Activated T-helper 1 cell treated with anti-CD3 and anti-CD28 coated beads, Interleukin-12 subunit alpha, Interleukin-12 subunit beta, Interleukin-2, Interleukin-4 antibody, amounts not matched to agents 30 ng/mL and 10 ng/mL and 1 ng/mL, durations not matched to agents 14 hours and 24 hours and 36 hours (primary cell): ENCODE measurements around the gene SPOP. TPM values are rescaled to one million over a fixed set of nuclear protein-coding genes. Genes with fewer than 3 reads are reported as not detected.
"Not testable (repeated sequence)": the region's sequence is repeated elsewhere in the genome, so short reads cannot be mapped to it uniquely, and the experiment has no call there.

Experiments used
- DNase-seq: peaks from one replicate; pipeline ENCODE4 v3.0.0; 2021; ENCODE audit warnings: low spot score
- H3K27ac Mint-ChIP-seq: one replicate; pipeline ENCODE4 v1.8.0; 2021; ENCODE audit warnings: mild to moderate bottlenecking, mixed read lengths
- H3K27me3 Mint-ChIP-seq: one replicate; pipeline ENCODE4 v1.8.0; 2022; ENCODE audit warnings: mild to moderate bottlenecking, moderate library complexity, mixed read lengths; ENCODE audit not compliant: insufficient read depth
- H3K36me3 Mint-ChIP-seq: one replicate; pipeline ENCODE4 v1.8.0; 2021; ENCODE audit warnings: low read depth, mixed read lengths
- H3K4me1 Mint-ChIP-seq: one replicate; pipeline ENCODE4 v1.8.0; 2021; ENCODE audit warnings: low read depth, mixed read lengths
- H3K4me3 Mint-ChIP-seq: one replicate; pipeline ENCODE4 v1.8.0; 2021; ENCODE audit warnings: mild to moderate bottlenecking, moderate library complexity, mixed read lengths
- H3K9me3 Mint-ChIP-seq: one replicate; pipeline ENCODE4 v1.8.0; 2021; ENCODE audit warnings: mixed read lengths
- intact Hi-C: fragments of 100-400 bp; cut with micrococcal nuclease; formaldehyde crosslinking; loops from one replicate; pipeline ENCODE4 v1.15.1; 2024
- total RNA-seq: library from RNA; stranded (reverse); gene quantifications from 2 replicates; pipeline ENCODE4 v1.2.3, GENCODE V29; 2022

Gene SPOP
- total RNA-seq, 1 donor from 2014 or later = 61.9 TPM

- Mint-ChIP-seq H3K4me1 (peaks cover 42% of the 10 kb centered on the region), H3K4me3 (no peak overlapping the region), H3K27ac (no peak overlapping the region), H3K9me3 (no peaks in the 10 kb centered on the region), H3K27me3 (no peaks in the 10 kb centered on the region), H3K36me3 (peaks cover 8% of the 10 kb centered on the region)
- intact Hi-C loops = no loop called here
- no peak for DNase-seq
Measured at GRCh38 chr17:49691677-49692191, 13.8 kb upstream of the SPOP start.

- DNase-seq = no peak
- H3K4me3 Mint-ChIP-seq = no peak overlapping the region
- intact Hi-C loops = no loop called here
- H3K36me3 Mint-ChIP-seq = peaks cover 9% of the 10 kb centered on the region
- no peaks in the 10 kb centered on the region for H3K9me3 Mint-ChIP-seq
- H3K4me1 Mint-ChIP-seq = peaks cover 40% of the 10 kb centered on the region
- H3K27ac Mint-ChIP-seq = no peak overlapping the region
- H3K27me3 Mint-ChIP-seq = no peaks in the 10 kb centered on the region
Measured at GRCh38 chr17:49691086-49691676, 13.3 kb upstream of the SPOP start.

GRCh38 chr17:49690256-49690655 is 12.4 kb upstream of the SPOP start:
- Mint-ChIP-seq H3K9me3 (no peaks in the 10 kb centered on the region), H3K27me3 (no peaks in the 10 kb centered on the region), H3K4me1 (peaks cover 31% of the 10 kb centered on the region), H3K4me3 (no peak overlapping the region), H3K36me3 (peaks cover 9% of the 10 kb centered on the region), H3K27ac (no peak overlapping the region)
- intact Hi-C loops = no loop called here
- no peak for DNase-seq

GRCh38 chr17:49688848-49689247 is 11.0 kb upstream of the SPOP start:
- Mint-ChIP-seq H3K27me3 (no peaks in the 10 kb centered on the region), H3K36me3 (peaks cover 9% of the 10 kb centered on the region), H3K4me1 (peaks cover 25% of the 10 kb centered on the region), H3K4me3 (peak overlapping the region; percentile 32), H3K9me3 (no peaks in the 10 kb centered on the region), H3K27ac (peak overlapping the region; percentile 90)
- no peak for DNase-seq
- intact Hi-C loops = loop anchor here (1.0 kb wide), 1 partner anchor 11 kb away; the partner anchor contains the start of gene SPOP

- Mint-ChIP-seq H3K36me3 (peaks cover 8% of the 10 kb centered on the region), H3K27ac (peak overlapping the region; percentile 91), H3K4me1 (peaks cover 25% of the 10 kb centered on the region), H3K4me3 (peak overlapping the region; percentile 31), H3K9me3 (no peaks in the 10 kb centered on the region), H3K27me3 (no peaks in the 10 kb centered on the region)
- no peak for DNase-seq
- intact Hi-C loops = loop anchor here (1.0 kb wide), 1 partner anchor 10 kb away; the partner anchor contains the start of gene SPOP
Measured at GRCh38 chr17:49687878-49688491, 10.1 kb upstream of the SPOP start.

GRCh38 chr17:49681106-49681979 is 3.4 kb upstream of the SPOP start:
- H3K36me3 Mint-ChIP-seq = peaks cover 4% of the 10 kb centered on the region
- H3K4me3 Mint-ChIP-seq = no peak overlapping the region
- intact Hi-C loops = no loop called here
- H3K9me3 Mint-ChIP-seq = no peaks in the 10 kb centered on the region
- DNase-seq = no peak
- peaks cover 5% of the 10 kb centered on the region for H3K27me3 Mint-ChIP-seq
- peaks cover 17% of the 10 kb centered on the region for H3K4me1 Mint-ChIP-seq
- H3K27ac Mint-ChIP-seq = no peak overlapping the region

GRCh38 chr17:49680314-49680713 is 2.4 kb upstream of the SPOP start:
- intact Hi-C loops = no loop called here
- Mint-ChIP-seq H3K36me3 (peaks cover 7% of the 10 kb centered on the region), H3K4me1 (peaks cover 27% of the 10 kb centered on the region), H3K27ac (no peak overlapping the region), H3K4me3 (no peak overlapping the region), H3K27me3 (peaks cover 5% of the 10 kb centered on the region), H3K9me3 (no peaks in the 10 kb centered on the region)
- DNase-seq = no peak

GRCh38 chr17:49677134-49677932 is 564 bp downstream of the SPOP start:
- H3K27ac Mint-ChIP-seq = peak overlapping the region; percentile 99
- intact Hi-C loops = loop anchor here (1.0 to 5.0 kb wide), 4 partner anchors 31 to 1585 kb away; partner anchors contain the start of genes MBTD1, PPP1R9B and UTP18
- peaks cover 18% of the 10 kb centered on the region for H3K36me3 Mint-ChIP-seq
- no peaks in the 10 kb centered on the region for H3K9me3 Mint-ChIP-seq
- DNase-seq = peak; percentile 94
- peak overlapping the region; percentile 91 for H3K4me3 Mint-ChIP-seq
- H3K27me3 Mint-ChIP-seq = peaks cover 4% of the 10 kb centered on the region
- peaks cover 41% of the 10 kb centered on the region for H3K4me1 Mint-ChIP-seq

GRCh38 chr17:49676276-49676868 is 1.5 kb downstream of the SPOP start:
- Mint-ChIP-seq H3K9me3 (no peaks in the 10 kb centered on the region), H3K27me3 (peaks cover 4% of the 10 kb centered on the region), H3K27ac (peak overlapping the region; percentile 99), H3K4me1 (peaks cover 41% of the 10 kb centered on the region), H3K4me3 (peak overlapping the region; percentile 91), H3K36me3 (peaks cover 20% of the 10 kb centered on the region)
- peak; percentile 33 for DNase-seq
- intact Hi-C loops = loop anchor here (5.0 kb wide), 3 partner anchors 476 to 1586 kb away; partner anchors contain the start of genes MBTD1, PPP1R9B and UTP18

GRCh38 chr17:49674507-49674906 is 3.4 kb downstream of the SPOP start:
- Mint-ChIP-seq H3K4me3 (no peak overlapping the region), H3K36me3 (peaks cover 20% of the 10 kb centered on the region), H3K27ac (no peak overlapping the region), H3K9me3 (no peaks in the 10 kb centered on the region), H3K27me3 (no peaks in the 10 kb centered on the region), H3K4me1 (peaks cover 41% of the 10 kb centered on the region)
- DNase-seq = no peak
- intact Hi-C loops = no loop called here

- Mint-ChIP-seq H3K36me3 (peaks cover 20% of the 10 kb centered on the region), H3K4me1 (peaks cover 41% of the 10 kb centered on the region)
- H3K27me3 Mint-ChIP-seq, H3K9me3 Mint-ChIP-seq, H3K4me3 Mint-ChIP-seq, intact Hi-C loops, H3K27ac Mint-ChIP-seq, DNase-seq: not testable (repeated sequence)
Measured at GRCh38 chr17:49673679-49674078, 4.2 kb downstream of the SPOP start.

GRCh38 chr17:49670641-49671040 is 7.3 kb downstream of the SPOP start:
- Mint-ChIP-seq H3K4me1 (peaks cover 30% of the 10 kb centered on the region), H3K4me3 (no peak overlapping the region), H3K27me3 (no peaks in the 10 kb centered on the region), H3K27ac (no peak overlapping the region), H3K9me3 (no peaks in the 10 kb centered on the region), H3K36me3 (peaks cover 16% of the 10 kb centered on the region)
- intact Hi-C loops = no loop called here
- no peak for DNase-seq
